SK-N-SH (cell line): ENCODE results near the gene NADSYN1. TPM values are rescaled to one million over a fixed set of nuclear protein-coding genes. Genes with fewer than 3 reads are reported as not detected.

Source experiments
- CTCF ChIA-PET: fragments of 300-600, 350-600 bp; formaldehyde crosslinking; extraction: SDS; loops from one replicate; lab custom pipeline; 2021; lab: Yijun Ruan, JAX
- POLR2A ChIA-PET: fragments of 350-600 bp; sonication (Branson Sonifier 250); formaldehyde crosslinking; extraction: SDS; loops from one replicate; lab custom pipeline; 2020; ENCODE audit warnings: antibody characterized with exemption, inconsistent platforms; lab: Yijun Ruan, JAX
- DNase-seq: peaks from one replicate; pipeline ENCODE4 v3.0.0; 2012
- H2AFZ ChIP-seq: fragments of 200-600 bp; sonication (generic); 2 replicates; pipeline ENCODE4 v1.8.1; 2016; ENCODE audit warnings: antibody characterized with exemption, mild to moderate bottlenecking, low read depth
- H3F3A ChIP-seq: fragments of 200-600 bp; sonication (generic); replicated peaks from 2 replicates; pipeline ENCODE3; 2016; ENCODE audit warnings: antibody characterized with exemption, mild to moderate bottlenecking; ENCODE audit not compliant: insufficient read depth
- H3K27ac ChIP-seq, 2 experiments: fragments of 200-500 bp in 1 of 2; fragments of 200-600 bp in 1 of 2; sonication (Bioruptor generic) in 1 of 2; sonication (generic), shearing (Covaris generic) in 1 of 2; 2 replicates each; pipeline versions ENCODE4 v1.5.1 to v1.6.1; 2014 to 2016; ENCODE audit warnings: low read depth in 2 of 2, inconsistent platforms in 1 of 2, low read length in 1 of 2, mild to moderate bottlenecking in 1 of 2, mixed read lengths in 1 of 2
- H3K27me3 ChIP-seq: fragments of 200-600 bp; sonication (generic), shearing (Covaris generic); 2 replicates; pipeline ENCODE4 v1.6.1; 2016; ENCODE audit warnings: mixed run types; ENCODE audit not compliant: insufficient read depth
- H3K36me3 ChIP-seq, 2 experiments: fragments of 200-500 bp in 1 of 2; fragments of 200-600 bp in 1 of 2; sonication (Bioruptor generic) in 1 of 2; sonication (generic) in 1 of 2; replicated peaks in 1 of 2; 2 replicates each; pipeline versions ENCODE3 to v1.5.1; 2014 to 2016; ENCODE audit warnings: low read length in 1 of 2, mild to moderate bottlenecking in 1 of 2; ENCODE audit not compliant: insufficient read depth in 2 of 2, control insufficient read depth in 1 of 2
- H3K4me1 ChIP-seq, 2 experiments: fragments of 200-500 bp in 1 of 2; fragments of 200-600 bp in 1 of 2; sonication (Bioruptor generic) in 1 of 2; sonication (generic), shearing (Covaris generic) in 1 of 2; 2 replicates each; pipeline versions ENCODE4 v1.5.1 to v1.6.1; 2014 to 2016; ENCODE audit warnings: low read depth in 1 of 2, low read length in 1 of 2, mixed run types in 1 of 2; ENCODE audit not compliant: insufficient read depth in 2 of 2, control insufficient read depth in 1 of 2
- H3K4me2 ChIP-seq: fragments of 200-600 bp; sonication (generic), shearing (Covaris generic); 2 replicates; pipeline ENCODE4 v1.6.1; 2017; ENCODE audit warnings: mixed run types
- H3K4me3 ChIP-seq, 2 experiments: fragments of 200-500 bp in 1 of 2; fragments of 200-600 bp in 1 of 2; sonication (Bioruptor generic) in 1 of 2; sonication (generic), shearing (Covaris generic) in 1 of 2; 2 replicates each; pipeline versions ENCODE4 v1.5.1 to v1.8.1; 2014 to 2016; ENCODE audit warnings: low read depth in 2 of 2, inconsistent platforms in 1 of 2, low read length in 1 of 2, mild to moderate bottlenecking in 1 of 2, mixed read lengths in 1 of 2, moderate library complexity in 1 of 2
- H3K79me2 ChIP-seq: fragments of 200-600 bp; sonication (generic); 2 replicates; pipeline ENCODE4 v1.8.1; 2017; ENCODE audit warnings: mild to moderate bottlenecking; ENCODE audit not compliant: insufficient read depth
- H3K9ac ChIP-seq: fragments of 200-600 bp; sonication (generic); 2 replicates; pipeline ENCODE4 v1.6.1; 2017; ENCODE audit warnings: mixed run types
- H3K9me2 ChIP-seq: fragments of 200-600 bp; sonication (generic); 2 replicates; pipeline ENCODE4 v1.6.1; 2017; ENCODE audit warnings: mixed run types
- H3K9me3 ChIP-seq: fragments of 200-600 bp; sonication (generic); 2 replicates; pipeline ENCODE4 v1.6.1; 2017; ENCODE audit warnings: mixed run types, mild to moderate bottlenecking, moderate library complexity
- H4K20me1 ChIP-seq: fragments of 200-600 bp; sonication (generic); 2 replicates; pipeline ENCODE4 v1.6.1; 2017; ENCODE audit warnings: mild to moderate bottlenecking, mixed run types; ENCODE audit not compliant: insufficient read depth
- EZH2phosphoT487 ChIP-seq: fragments of 200-600 bp; sonication (generic); IDR thresholded peaks from 2 replicates; pipeline ENCODE4 v1.6.1; 2017; ENCODE audit warnings: low read depth, mixed run types, mild to moderate bottlenecking, antibody characterized with exemption, moderate library complexity, borderline replicate concordance
- FOSL2 ChIP-seq: IDR thresholded peaks from 2 replicates; pipeline ENCODE4 v1.4.0; 2012; ENCODE audit warnings: low read depth, mild to moderate bottlenecking, moderate library complexity, borderline replicate concordance
- GATA2 ChIP-seq: sonication (generic); formaldehyde crosslinking; IDR thresholded peaks from 2 replicates; pipeline ENCODE4 v1.5.0; 2020; ENCODE audit warnings: mild to moderate bottlenecking, missing genetic modification reagents
- JUND ChIP-seq: IDR thresholded peaks from 2 replicates; pipeline ENCODE4 v1.4.0; 2012
- MXI1 ChIP-seq: IDR thresholded peaks from 2 replicates; pipeline ENCODE4 v1.6.1; 2012; ENCODE audit warnings: mild to moderate bottlenecking, low read depth, low read length, improper control_type of control experiment
- NFIC ChIP-seq: IDR thresholded peaks from 2 replicates; pipeline ENCODE4 v1.4.0; 2012; ENCODE audit warnings: borderline replicate concordance
- NRF1 ChIP-seq: IDR thresholded peaks from 2 replicates; pipeline ENCODE4 v1.6.1; 2012; ENCODE audit warnings: low read depth, mild to moderate bottlenecking, low read length
- RFX5 ChIP-seq: IDR thresholded peaks from 2 replicates; pipeline ENCODE4 v1.6.1; 2012; ENCODE audit warnings: mild to moderate bottlenecking, improper control_type of control experiment, low read length
- SMC3 ChIP-seq: IDR thresholded peaks from 2 replicates; pipeline ENCODE4 v1.6.1; 2012; ENCODE audit warnings: low read depth, low read length, improper control_type of control experiment
- TCF12 ChIP-seq: IDR thresholded peaks from 2 replicates; pipeline ENCODE4 v1.4.0; 2012
- TEAD4 ChIP-seq: IDR thresholded peaks from 2 replicates; pipeline ENCODE4 v1.4.0; 2012; ENCODE audit warnings: mild to moderate bottlenecking, borderline replicate concordance; ENCODE audit not compliant: insufficient read depth
- WGBS: methylation state at CpG from one replicate; pipeline ENCODE4 v1.1.6; 2017; ENCODE audit warnings: low lambda C conversion rate; 5-methylcytosine and 5-hydroxymethylcytosine counted together
- polyA plus RNA-seq, 3 experiments: library from polyadenylated mRNA; depleted of rRNA; stranded (reverse); fragments of >200 nt; gene quantifications; 2 replicates each; pipeline ENCODE4 v1.2.3, GENCODE V29; 2012
- TF ChIP-seq, protein P1 (sequence below): fragments of 150-350 bp; IDR thresholded peaks from 2 replicates; pipeline ENCODE4 v1.6.1; 2017; ENCODE audit warnings: antibody characterized with exemption, low read length, low read depth, borderline replicate concordance
- TF ChIP-seq, protein P2 (sequence below): IDR thresholded peaks from 2 replicates; pipeline ENCODE4 v1.4.0; 2012; ENCODE audit warnings: low read depth, borderline replicate concordance
- TF ChIP-seq, protein P3 (sequence below): fragments of 200-600 bp; sonication (generic); IDR thresholded peaks from 2 replicates; pipeline ENCODE4 v1.6.1; 2017; ENCODE audit warnings: antibody characterized with exemption, mild to moderate bottlenecking, moderate library complexity
- TF ChIP-seq, protein P4 (sequence below): IDR thresholded peaks from 2 replicates; pipeline ENCODE4 v1.4.0; 2012; ENCODE audit warnings: low read depth, borderline replicate concordance

The NADSYN1 gene
- polyA plus RNA-seq, 1 of the 3 experiments (the other 2 are of a cell fraction), result 62.5 TPM

DNA sequence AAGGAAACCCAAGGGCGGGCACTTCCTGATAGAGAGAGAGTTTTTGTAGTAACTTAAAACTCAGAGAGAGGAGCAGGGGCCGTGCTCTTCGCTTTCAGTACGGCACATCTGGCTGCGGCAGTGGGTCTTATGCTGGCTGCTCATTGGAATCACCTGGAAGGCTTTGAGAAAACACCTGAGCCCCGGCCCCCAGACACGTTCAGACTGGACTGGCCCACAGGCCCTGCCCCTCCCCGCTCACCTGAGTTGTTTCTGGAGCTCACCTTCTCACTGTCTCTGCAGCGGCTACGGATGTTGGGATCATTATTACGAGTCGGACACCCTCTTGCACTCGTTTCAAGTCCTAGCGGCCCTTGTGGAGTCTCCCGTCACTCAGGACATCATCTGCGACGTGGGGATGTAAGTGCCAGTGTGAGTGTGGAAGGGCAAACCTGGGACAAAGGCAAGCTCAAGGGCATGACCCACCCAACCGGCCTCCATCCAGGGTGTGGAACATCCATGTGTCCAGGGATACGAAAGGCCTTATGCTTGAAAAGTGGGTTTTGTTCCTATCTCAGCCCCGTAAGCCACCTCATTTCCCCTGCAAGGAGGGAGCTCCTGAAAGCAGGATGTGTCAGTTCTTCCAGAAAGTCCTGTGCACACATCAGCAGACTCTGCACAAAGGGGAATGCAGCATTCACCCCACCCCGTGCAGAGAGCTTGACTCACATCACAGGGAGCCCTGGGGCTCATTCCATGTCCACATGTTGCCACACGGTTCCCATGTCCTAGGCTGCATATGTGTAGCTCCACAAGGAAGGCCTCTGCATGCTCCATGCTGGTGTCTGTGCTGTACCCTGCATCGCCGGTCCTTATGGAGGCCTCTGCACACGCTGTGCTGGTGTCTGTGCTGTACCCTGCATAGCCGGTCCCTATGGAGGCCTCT is 5.4 kb downstream of the NADSYN1 start:
- no peak overlapping the region for H3K27ac ChIP-seq
- no peak for TF ChIP-seq JUND
- no peak for TF ChIP-seq RFX5
- no peak for TF ChIP-seq GATA2
- TF ChIP-seq, protein P1, sequence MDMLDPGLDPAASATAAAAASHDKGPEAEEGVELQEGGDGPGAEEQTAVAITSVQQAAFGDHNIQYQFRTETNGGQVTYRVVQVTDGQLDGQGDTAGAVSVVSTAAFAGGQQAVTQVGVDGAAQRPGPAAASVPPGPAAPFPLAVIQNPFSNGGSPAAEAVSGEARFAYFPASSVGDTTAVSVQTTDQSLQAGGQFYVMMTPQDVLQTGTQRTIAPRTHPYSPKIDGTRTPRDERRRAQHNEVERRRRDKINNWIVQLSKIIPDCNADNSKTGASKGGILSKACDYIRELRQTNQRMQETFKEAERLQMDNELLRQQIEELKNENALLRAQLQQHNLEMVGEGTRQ, result no peak
- TF ChIP-seq NFIC, result no peak
- no peak for TF ChIP-seq TEAD4
- TF ChIP-seq EZH2phosphoT487, result no peak
- TF ChIP-seq, protein P2, sequence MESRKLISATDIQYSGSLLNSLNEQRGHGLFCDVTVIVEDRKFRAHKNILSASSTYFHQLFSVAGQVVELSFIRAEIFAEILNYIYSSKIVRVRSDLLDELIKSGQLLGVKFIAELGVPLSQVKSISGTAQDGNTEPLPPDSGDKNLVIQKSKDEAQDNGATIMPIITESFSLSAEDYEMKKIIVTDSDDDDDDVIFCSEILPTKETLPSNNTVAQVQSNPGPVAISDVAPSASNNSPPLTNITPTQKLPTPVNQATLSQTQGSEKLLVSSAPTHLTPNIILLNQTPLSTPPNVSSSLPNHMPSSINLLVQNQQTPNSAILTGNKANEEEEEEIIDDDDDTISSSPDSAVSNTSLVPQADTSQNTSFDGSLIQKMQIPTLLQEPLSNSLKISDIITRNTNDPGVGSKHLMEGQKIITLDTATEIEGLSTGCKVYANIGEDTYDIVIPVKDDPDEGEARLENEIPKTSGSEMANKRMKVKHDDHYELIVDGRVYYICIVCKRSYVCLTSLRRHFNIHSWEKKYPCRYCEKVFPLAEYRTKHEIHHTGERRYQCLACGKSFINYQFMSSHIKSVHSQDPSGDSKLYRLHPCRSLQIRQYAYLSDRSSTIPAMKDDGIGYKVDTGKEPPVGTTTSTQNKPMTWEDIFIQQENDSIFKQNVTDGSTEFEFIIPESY, result no peak
- TF ChIP-seq, protein P3, sequence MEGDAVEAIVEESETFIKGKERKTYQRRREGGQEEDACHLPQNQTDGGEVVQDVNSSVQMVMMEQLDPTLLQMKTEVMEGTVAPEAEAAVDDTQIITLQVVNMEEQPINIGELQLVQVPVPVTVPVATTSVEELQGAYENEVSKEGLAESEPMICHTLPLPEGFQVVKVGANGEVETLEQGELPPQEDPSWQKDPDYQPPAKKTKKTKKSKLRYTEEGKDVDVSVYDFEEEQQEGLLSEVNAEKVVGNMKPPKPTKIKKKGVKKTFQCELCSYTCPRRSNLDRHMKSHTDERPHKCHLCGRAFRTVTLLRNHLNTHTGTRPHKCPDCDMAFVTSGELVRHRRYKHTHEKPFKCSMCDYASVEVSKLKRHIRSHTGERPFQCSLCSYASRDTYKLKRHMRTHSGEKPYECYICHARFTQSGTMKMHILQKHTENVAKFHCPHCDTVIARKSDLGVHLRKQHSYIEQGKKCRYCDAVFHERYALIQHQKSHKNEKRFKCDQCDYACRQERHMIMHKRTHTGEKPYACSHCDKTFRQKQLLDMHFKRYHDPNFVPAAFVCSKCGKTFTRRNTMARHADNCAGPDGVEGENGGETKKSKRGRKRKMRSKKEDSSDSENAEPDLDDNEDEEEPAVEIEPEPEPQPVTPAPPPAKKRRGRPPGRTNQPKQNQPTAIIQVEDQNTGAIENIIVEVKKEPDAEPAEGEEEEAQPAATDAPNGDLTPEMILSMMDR, result no peak
- TF ChIP-seq MXI1, result no peak
- TF ChIP-seq NRF1, result no peak
- no peak for TF ChIP-seq TCF12
- TF ChIP-seq, protein P4, sequence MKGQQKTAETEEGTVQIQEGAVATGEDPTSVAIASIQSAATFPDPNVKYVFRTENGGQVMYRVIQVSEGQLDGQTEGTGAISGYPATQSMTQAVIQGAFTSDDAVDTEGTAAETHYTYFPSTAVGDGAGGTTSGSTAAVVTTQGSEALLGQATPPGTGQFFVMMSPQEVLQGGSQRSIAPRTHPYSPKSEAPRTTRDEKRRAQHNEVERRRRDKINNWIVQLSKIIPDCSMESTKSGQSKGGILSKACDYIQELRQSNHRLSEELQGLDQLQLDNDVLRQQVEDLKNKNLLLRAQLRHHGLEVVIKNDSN, result no peak
- TF ChIP-seq SMC3, result no peak
- no peak for TF ChIP-seq FOSL2
- TF ChIP-seq, all 33 proteins: peak for 0
- peaks cover 31 to 67% of the 10 kb centered on the region in 2 experiments for H3K36me3 ChIP-seq
- DNase-seq, result no peak
- peaks cover 5% of the 10 kb centered on the region for H4K20me1 ChIP-seq
- H3K9me2 ChIP-seq, result no peaks in the 10 kb centered on the region
- no peaks in the 10 kb centered on the region for H3K9me3 ChIP-seq
- H3K4me1 ChIP-seq, result peaks cover 0 to 8% of the 10 kb centered on the region in 2 experiments; a peak in 1 of 4 replicates
- ChIA-PET POLR2A (no interaction called here), CTCF (no interaction called here)
- no peaks in the 10 kb centered on the region for H3F3A ChIP-seq
- no peak overlapping the region for H3K9ac ChIP-seq
- H3K27me3 ChIP-seq, result no peaks in the 10 kb centered on the region
- 95% methylated on average over 25 of the region's 26 CpGs for WGBS
- H2AFZ ChIP-seq, result no peak overlapping the region
- no peak overlapping the region for H3K4me2 ChIP-seq
- H3K4me3 ChIP-seq, result no peak overlapping the region
- peaks cover 24% of the 10 kb centered on the region for H3K79me2 ChIP-seq
